Measurements from ENCODE around the gene CFL1. TPM values are rescaled to one million over a fixed set of nuclear protein-coding genes. Genes with fewer than 3 reads are reported as not detected.

Gene CFL1
- total and polyA plus RNA-seq, 2 of the 8 experiments (the other 6 are each of a cell fraction or from before 2014, with no cell fraction given) = 1,252 to 1,365 TPM

GRCh38 chr11:65853246-65853979, 4.6 kb downstream of the CFL1 start (continued):
- TF ChIP-seq YY1 (IDR thresholded peaks at IDR 0.05; ENCODE audit: low read depth, low read length) = no peak
- no peak for TF ChIP-seq RFX5 (IDR thresholded peaks at IDR 0.05; ENCODE audit: borderline replicate concordance, low read depth, low read length)
- TF ChIP-seq SUZ12 (IDR thresholded peaks at IDR 0.05; ENCODE audit: low read length) = no peak
- no peak for TF ChIP-seq NRF1 (IDR thresholded peaks at IDR 0.05; ENCODE audit: low read depth, low read length)
- TF ChIP-seq CHD1 (IDR thresholded peaks at IDR 0.05; ENCODE audit: low read depth, low read length) = no peak
- TF ChIP-seq HDAC6 (IDR thresholded peaks at IDR 0.05; ENCODE audit: low read depth, low read length) = no peak
- TF ChIP-seq TAF7 (optimal IDR thresholded peaks at IDR 0.05; ENCODE audit: borderline replicate concordance, low read depth, low read length) = peak; percentile 20
- no peak for TF ChIP-seq ZNF274 (IDR thresholded peaks at IDR 0.05; ENCODE audit: borderline replicate concordance, extremely low read depth, low read length)
- no peak for TF ChIP-seq CTBP2 (IDR thresholded peaks at IDR 0.05; ENCODE audit: borderline replicate concordance, insufficient read depth, insufficient read length, low read length)
- no peak for TF ChIP-seq GABPA (IDR thresholded peaks at IDR 0.05; ENCODE audit: borderline replicate concordance, insufficient read depth, low read length)
- TF ChIP-seq HDAC2 (IDR thresholded peaks at IDR 0.05; ENCODE audit: borderline replicate concordance in 1 of 2, low read depth in 2 of 2, low read length in 2 of 2) = no peak
- peak; percentile 74; the same call in 1 of the 2 replicates for TF ChIP-seq POLR2AphosphoS5 (IDR thresholded peaks at IDR 0.05; ENCODE audit: low read depth, low read length)
- no peak for TF ChIP-seq BCL11A (IDR thresholded peaks at IDR 0.05; ENCODE audit: low read depth in 2 of 2, low read length in 2 of 2)
- no peak for TF ChIP-seq CEBPB (IDR thresholded peaks at IDR 0.05; ENCODE audit: low read depth, low read length)
- TF ChIP-seq SIRT6 (IDR thresholded peaks at IDR 0.05; ENCODE audit: low read length) = no peak
- TF ChIP-seq KDM1A (IDR thresholded peaks at IDR 0.05; ENCODE audit: borderline replicate concordance, low read length) = no peak
- no peak for TF ChIP-seq ATF3 (IDR thresholded peaks at IDR 0.05; ENCODE audit: insufficient read depth, low read depth, low read length)
- TF ChIP-seq KDM5A (IDR thresholded peaks at IDR 0.05; ENCODE audit: low read length) = no peak
- peak in 2 of 3 experiments; percentile 27 to 47; a peak in 2 of 4 replicates for TF ChIP-seq CTCF (IDR thresholded peaks at IDR 0.05; ENCODE audit: control extremely low read depth in 1 of 3, insufficient read depth in 1 of 3, low read depth in 1 of 3, low read length in 3 of 3)
- TF ChIP-seq BRCA1 (IDR thresholded peaks at IDR 0.05; ENCODE audit: low read depth, low read length) = no peak
- no peak for TF ChIP-seq EGR1 (IDR thresholded peaks at IDR 0.05; ENCODE audit: borderline replicate concordance, low read depth, low read length)

Data from H1 (cell line).